Measurements from ENCODE around the gene TRAPPC2B. TPM values are rescaled to one million over a fixed set of nuclear protein-coding genes. Genes with fewer than 3 reads are reported as not detected.

TRAPPC2B gene
- 3.1 TPM for total RNA-seq (ENCODE audit: insufficient read depth, low replicate concordance)

GRCh38 chr19:57362997-57363687 lies at the start of gene TRAPPC2B, which contains the start of gene ZNF547:
Gene TRAPPC2B (plus strand): TSS chr19:57363551. CDS start chr19:57364834, 1,283 bp downstream.
Gene ZNF547 (plus strand): TSS chr19:57363551. CDS start chr19:57368556, 5,005 bp downstream.
- peak; percentile 100 for DNase-seq (ENCODE audit: low spot score)

- no peak for DNase-seq (ENCODE audit: low spot score)
Observed at GRCh38 chr19:57314146-57314545, 49.2 kb upstream of the TRAPPC2B start.

- no peak for DNase-seq (ENCODE audit: low spot score)
Observed at GRCh38 chr19:57317503-57317902, 45.8 kb upstream of the TRAPPC2B start.

- DNase-seq (ENCODE audit: low spot score), result no peak
Observed at GRCh38 chr19:57319869-57320179, 43.5 kb upstream of the TRAPPC2B start.

- DNase-seq (ENCODE audit: low spot score), result peak; percentile 98
Observed at GRCh38 chr19:57320180-57321084, 42.9 kb upstream of the TRAPPC2B start, which contains the start of gene ZNF543. Gene ZNF543 (plus strand): TSS chr19:57320472. CDS start chr19:57320854, 382 bp downstream.

- no peak for DNase-seq (ENCODE audit: low spot score)
Observed at GRCh38 chr19:57321116-57321515, 42.2 kb upstream of the TRAPPC2B start.

GRCh38 chr19:57321751-57322150 lies 41.6 kb upstream of the TRAPPC2B start:
- DNase-seq (ENCODE audit: low spot score), result no peak

GRCh38 chr19:57324992-57325391 lies 38.4 kb upstream of the TRAPPC2B start:
- no peak for DNase-seq (ENCODE audit: low spot score)

- no peak for DNase-seq (ENCODE audit: low spot score)
Observed at GRCh38 chr19:57327993-57328392, 35.4 kb upstream of the TRAPPC2B start.

GRCh38 chr19:57334191-57334590 lies 29.2 kb upstream of the TRAPPC2B start:
- DNase-seq (ENCODE audit: low spot score), result peak; percentile 84

- peak; percentile 17 for DNase-seq (ENCODE audit: low spot score)
Observed at GRCh38 chr19:57338877-57339276, 24.5 kb upstream of the TRAPPC2B start.

- DNase-seq (ENCODE audit: low spot score), result no peak
Observed at GRCh38 chr19:57342582-57342981, 20.8 kb upstream of the TRAPPC2B start.

GRCh38 chr19:57348136-57348535 lies 15.2 kb upstream of the TRAPPC2B start:
- DNase-seq (ENCODE audit: low spot score), result peak; percentile 69

GRCh38 chr19:57350877-57351805 lies 12.2 kb upstream of the TRAPPC2B start, which contains the start of gene ZNF304:
Gene ZNF304 (plus strand): TSS chr19:57351271. CDS start chr19:57351665, 394 bp downstream.
- peak; percentile 99 for DNase-seq (ENCODE audit: low spot score)

GRCh38 chr19:57351867-57352266 lies 11.5 kb upstream of the TRAPPC2B start:
- DNase-seq (ENCODE audit: low spot score), result no peak

- no peak for DNase-seq (ENCODE audit: low spot score)
Observed at GRCh38 chr19:57355916-57356315, 7.4 kb upstream of the TRAPPC2B start.

- no peak for DNase-seq (ENCODE audit: low spot score)
Observed at GRCh38 chr19:57357406-57357805, 5.9 kb upstream of the TRAPPC2B start.

- DNase-seq (ENCODE audit: low spot score), result no peak
Observed at GRCh38 chr19:57359300-57359699, 4.1 kb upstream of the TRAPPC2B start.

GRCh38 chr19:57362419-57362818 lies 932 bp upstream of the TRAPPC2B start:
- DNase-seq (ENCODE audit: low spot score), result no peak

GRCh38 chr19:57363688-57364181 lies 384 bp downstream of the TRAPPC2B start:
- peak; percentile 28 for DNase-seq (ENCODE audit: low spot score)

GRCh38 chr19:57366776-57367175 lies 3.4 kb downstream of the TRAPPC2B start:
- DNase-seq (ENCODE audit: low spot score), result no peak
